HPDE6-E6E7 (cell line): ENCODE results near the gene DHDDS.

ENCODE experiments used
- DNase-seq: peaks from one replicate; pipeline ENCODE4 v3.0.0; 2011; ENCODE audit warnings: missing footprints; ENCODE audit errors: extremely low spot score

The DHDDS gene

GRCh38 chr1:26417111-26417759 lies 14.9 kb upstream of the DHDDS start:
- peak; percentile 85 for DNase-seq

- no peak for DNase-seq
These were observed 13.2 kb upstream of the DHDDS start for GRCh38 chr1:26418865-26419349.

GRCh38 chr1:26419494-26419893 lies 12.6 kb upstream of the DHDDS start:
- no peak for DNase-seq

- DNase-seq = no peak
These were observed 2.4 kb upstream of the DHDDS start for GRCh38 chr1:26429721-26430120.

- no peak for DNase-seq
These were observed 672 bp downstream of the DHDDS start for GRCh38 chr1:26432793-26433192.

GRCh38 chr1:26434161-26434752 lies 2.1 kb downstream of the DHDDS start:
- DNase-seq = no peak

GRCh38 chr1:26438041-26438440 lies 5.9 kb downstream of the DHDDS start:
- DNase-seq = no peak

- no peak for DNase-seq
These were observed 8.1 kb downstream of the DHDDS start for GRCh38 chr1:26440259-26440658.

GRCh38 chr1:26449868-26450267 lies 17.7 kb downstream of the DHDDS start:
- DNase-seq = no peak

- no peak for DNase-seq
These were observed 18.8 kb downstream of the DHDDS start for GRCh38 chr1:26450908-26451307.

- no peak for DNase-seq
These were observed 20.5 kb downstream of the DHDDS start for GRCh38 chr1:26452459-26453183.

GRCh38 chr1:26459148-26459547 lies 27.0 kb downstream of the DHDDS start:
- DNase-seq = no peak

- no peak for DNase-seq
These were observed 27.5 kb downstream of the DHDDS start for GRCh38 chr1:26459573-26460031.

- no peak for DNase-seq
These were observed 36.8 kb downstream of the DHDDS start for GRCh38 chr1:26468911-26469310.

GRCh38 chr1:26469558-26469957 lies 37.4 kb downstream of the DHDDS start:
- DNase-seq = no peak

- no peak for DNase-seq
These were observed 38.9 kb downstream of the DHDDS start for GRCh38 chr1:26470878-26471497.

GRCh38 chr1:26471498-26472319 lies 39.6 kb downstream of the DHDDS start:
- peak; percentile 39 for DNase-seq

GRCh38 chr1:26472320-26472900 lies 40.3 kb downstream of the DHDDS start, which contains the start of gene HMGN2:
Gene HMGN2 (plus strand): TSS chr1:26472440. CDS start chr1:26472613, 173 bp downstream.
- DNase-seq = peak; percentile 75

- peak; percentile 88 for DNase-seq
These were observed 41.1 kb downstream of the DHDDS start for GRCh38 chr1:26472901-26473845.

- DNase-seq = no peak
These were observed 42.7 kb downstream of the DHDDS start for GRCh38 chr1:26474818-26475217.
